Endothelial cell of umbilical vein (primary cell): Measurements from ENCODE around the gene MEF2D.

Experiments used
- EZH2 ChIP-seq: IDR thresholded peaks from 2 replicates; pipeline ENCODE4 v1.6.1; 2012; ENCODE audit warnings: borderline replicate concordance, low read depth, mild to moderate bottlenecking, moderate library complexity, low read length, inconsistent platforms; ENCODE audit not compliant: severe bottlenecking
- FOS ChIP-seq: IDR thresholded peaks from 2 replicates; pipeline ENCODE4 v1.6.1; 2011; ENCODE audit warnings: mild to moderate bottlenecking, low read length, moderate library complexity, borderline replicate concordance; ENCODE audit not compliant: insufficient read depth
- POLR2A ChIP-seq: IDR thresholded peaks from 2 replicates; pipeline ENCODE4 v1.6.1; 2012; ENCODE audit warnings: low read depth, mild to moderate bottlenecking, control low read depth, low read length
- POLR2AphosphoS5 ChIP-seq: IDR thresholded peaks from 2 replicates; pipeline ENCODE4 v1.6.1; 2012; ENCODE audit warnings: low read depth, mild to moderate bottlenecking, control low read depth, low read length, moderate library complexity; ENCODE audit not compliant: insufficient read depth
- TF ChIP-seq, protein P1 (sequence below), 2 donors: IDR thresholded peaks; 1 replicate in 1 of 2; 2 replicates in 1 of 2; pipeline ENCODE4 v1.5.1; 2011; ENCODE audit warnings: low read length in 2 of 2, mild to moderate bottlenecking in 2 of 2, moderate library complexity in 2 of 2, control low read depth in 1 of 2, inconsistent platforms in 1 of 2, low read depth in 1 of 2; ENCODE audit not compliant: insufficient read depth in 1 of 2; ENCODE audit errors: extremely low read depth in 1 of 2
- TF ChIP-seq, protein P2 (sequence below): IDR thresholded peaks from 2 replicates; pipeline ENCODE4 v1.6.1; 2011; ENCODE audit not compliant: insufficient read depth, insufficient read length

DNA sequence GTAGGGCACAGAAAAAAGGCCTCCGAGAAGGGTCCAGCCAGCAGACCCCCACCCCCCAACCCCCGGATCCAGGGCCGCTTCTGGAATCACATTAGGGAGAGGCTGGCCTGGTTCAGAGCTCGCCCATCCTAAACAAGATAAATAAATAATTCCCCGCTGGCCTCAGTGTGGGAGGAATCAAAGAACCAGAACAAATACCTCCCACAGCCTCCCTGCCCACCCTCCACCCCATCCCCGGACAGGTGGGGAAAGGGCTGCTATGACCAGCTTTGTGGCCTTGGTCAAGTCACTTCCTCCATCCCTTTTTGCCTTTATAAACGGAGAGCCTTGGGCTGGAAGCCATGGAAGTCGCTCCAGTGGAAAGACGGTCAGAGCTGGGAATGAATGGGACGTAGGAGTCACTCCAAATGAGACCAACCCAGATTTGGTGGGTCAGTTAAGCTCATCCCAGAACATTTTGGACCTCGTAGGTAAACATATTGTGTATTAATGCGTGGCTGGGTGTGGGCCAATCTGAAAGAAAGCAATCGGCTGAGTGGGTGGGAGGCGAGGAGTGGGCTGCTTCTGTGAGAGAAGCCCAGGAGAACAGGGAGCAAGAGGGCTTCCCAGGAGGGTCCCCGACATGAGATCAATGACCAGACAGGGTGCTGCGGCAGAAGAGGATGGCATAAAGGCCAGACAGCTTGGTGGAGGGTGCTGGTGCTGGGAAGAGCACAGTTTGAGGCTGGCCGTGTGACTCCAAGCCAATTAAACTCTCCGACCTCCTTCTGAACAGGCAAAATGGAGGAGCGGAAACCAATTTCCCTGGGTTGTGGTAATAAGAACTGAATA lies 63.3 kb downstream of the MEF2D start:
- TF ChIP-seq, protein P1, sequence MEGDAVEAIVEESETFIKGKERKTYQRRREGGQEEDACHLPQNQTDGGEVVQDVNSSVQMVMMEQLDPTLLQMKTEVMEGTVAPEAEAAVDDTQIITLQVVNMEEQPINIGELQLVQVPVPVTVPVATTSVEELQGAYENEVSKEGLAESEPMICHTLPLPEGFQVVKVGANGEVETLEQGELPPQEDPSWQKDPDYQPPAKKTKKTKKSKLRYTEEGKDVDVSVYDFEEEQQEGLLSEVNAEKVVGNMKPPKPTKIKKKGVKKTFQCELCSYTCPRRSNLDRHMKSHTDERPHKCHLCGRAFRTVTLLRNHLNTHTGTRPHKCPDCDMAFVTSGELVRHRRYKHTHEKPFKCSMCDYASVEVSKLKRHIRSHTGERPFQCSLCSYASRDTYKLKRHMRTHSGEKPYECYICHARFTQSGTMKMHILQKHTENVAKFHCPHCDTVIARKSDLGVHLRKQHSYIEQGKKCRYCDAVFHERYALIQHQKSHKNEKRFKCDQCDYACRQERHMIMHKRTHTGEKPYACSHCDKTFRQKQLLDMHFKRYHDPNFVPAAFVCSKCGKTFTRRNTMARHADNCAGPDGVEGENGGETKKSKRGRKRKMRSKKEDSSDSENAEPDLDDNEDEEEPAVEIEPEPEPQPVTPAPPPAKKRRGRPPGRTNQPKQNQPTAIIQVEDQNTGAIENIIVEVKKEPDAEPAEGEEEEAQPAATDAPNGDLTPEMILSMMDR (IDR thresholded peaks at IDR 0.05; ENCODE audit: extremely low read depth in 1 of 2, insufficient read depth in 1 of 2, low read depth in 1 of 2, low read length in 2 of 2): no peak
- no peak for TF ChIP-seq POLR2A
- no peak for TF ChIP-seq POLR2AphosphoS5
- TF ChIP-seq, protein P2, sequence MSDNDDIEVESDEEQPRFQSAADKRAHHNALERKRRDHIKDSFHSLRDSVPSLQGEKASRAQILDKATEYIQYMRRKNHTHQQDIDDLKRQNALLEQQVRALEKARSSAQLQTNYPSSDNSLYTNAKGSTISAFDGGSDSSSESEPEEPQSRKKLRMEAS: no peak
- TF ChIP-seq EZH2: no peak
- no peak for TF ChIP-seq FOS
